Activated gamma-delta T cell (primary cell): Measurements from ENCODE around the gene R3HDM2.
"Not testable (repeated sequence)": the region's sequence is repeated elsewhere in the genome, so short reads cannot be mapped to it uniquely, and the experiment has no call there.

Experiments
- DNase-seq: peaks from one replicate; lab custom pipeline; 2025; lab: John Stamatoyannopoulos, UW

Gene R3HDM2

GRCh38 chr12:57377103-57377840 is 53.6 kb downstream of the R3HDM2 start:
- no peak for DNase-seq

- DNase-seq, result no peak
Measured at GRCh38 chr12:57372233-57372632, 58.6 kb downstream of the R3HDM2 start.

DNA sequence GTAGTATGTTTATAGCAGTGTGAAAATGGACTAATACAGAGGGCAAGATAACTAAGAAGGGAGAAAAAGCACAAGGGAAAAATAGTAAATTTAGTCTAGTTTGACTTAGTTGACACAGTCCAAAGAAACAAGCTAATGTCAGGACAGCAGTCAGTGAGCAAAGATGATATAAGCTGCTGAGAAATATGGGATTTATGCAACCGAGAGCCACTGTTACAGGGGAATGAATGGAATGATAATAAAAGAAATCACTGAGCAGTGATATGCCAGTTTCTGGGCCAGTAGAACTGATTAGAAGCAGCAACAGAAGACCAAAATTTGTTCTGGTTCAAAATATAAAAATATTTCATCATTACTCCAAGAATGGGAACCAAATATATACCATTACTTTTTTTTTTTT is 60.1 kb downstream of the R3HDM2 start:
- no peak for DNase-seq

DNA sequence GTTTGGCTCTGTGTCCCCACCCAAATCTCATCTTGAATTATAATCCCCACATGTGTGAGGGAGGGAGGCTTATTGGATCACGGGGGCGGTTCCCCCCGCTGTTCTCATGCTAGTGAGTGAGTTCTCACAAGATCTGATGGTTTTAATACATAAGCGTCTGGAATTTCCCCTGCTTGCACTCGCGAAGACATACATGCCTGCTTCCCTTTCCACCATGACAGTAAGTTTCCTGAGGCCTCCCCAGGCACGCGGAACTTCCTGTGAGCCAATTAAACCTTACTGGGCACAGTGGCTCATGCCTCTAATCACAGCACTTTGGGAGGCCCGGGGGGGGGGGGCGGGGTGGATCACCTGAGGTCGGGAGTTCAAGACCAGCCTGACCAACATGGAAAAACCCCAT is 60.8 kb downstream of the R3HDM2 start:
- DNase-seq, result no peak

- DNase-seq, result no peak
Measured at GRCh38 chr12:57369202-57369601, 61.6 kb downstream of the R3HDM2 start.

DNA sequence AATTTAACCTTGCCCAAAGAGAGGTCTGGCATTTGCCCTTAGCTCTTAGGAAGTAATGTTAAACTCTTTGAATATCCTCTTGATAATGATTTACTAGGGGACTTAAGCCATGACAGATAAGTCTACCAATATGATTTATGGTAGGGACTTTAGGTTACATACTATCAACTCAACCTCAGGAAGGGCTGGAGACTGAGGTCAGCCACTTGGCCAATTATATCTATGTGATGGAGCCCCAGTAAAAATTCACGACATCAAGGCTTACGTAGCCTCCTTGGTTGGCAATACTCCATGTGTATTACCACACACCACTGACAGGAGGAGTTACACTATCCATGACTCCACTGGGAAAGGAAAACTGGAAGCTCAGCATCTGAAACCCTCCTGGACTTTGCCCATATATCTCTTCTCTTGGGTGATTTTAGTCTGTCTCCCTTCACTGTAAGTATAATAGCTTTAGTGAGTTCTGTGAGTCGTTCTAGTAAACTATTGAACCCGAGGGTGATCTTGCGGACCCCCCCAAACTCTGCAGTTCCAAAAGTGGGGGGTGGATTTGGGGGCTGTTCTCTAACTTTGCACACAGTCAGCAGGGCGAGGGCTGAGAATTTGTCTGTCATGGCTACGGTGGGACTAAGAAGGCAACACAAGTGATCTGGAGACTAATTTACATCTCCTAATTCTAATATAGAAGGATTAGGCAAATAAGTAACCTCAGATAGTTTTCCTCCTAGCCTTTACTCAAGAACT is 62.3 kb downstream of the R3HDM2 start:
- DNase-seq, result no peak

DNA sequence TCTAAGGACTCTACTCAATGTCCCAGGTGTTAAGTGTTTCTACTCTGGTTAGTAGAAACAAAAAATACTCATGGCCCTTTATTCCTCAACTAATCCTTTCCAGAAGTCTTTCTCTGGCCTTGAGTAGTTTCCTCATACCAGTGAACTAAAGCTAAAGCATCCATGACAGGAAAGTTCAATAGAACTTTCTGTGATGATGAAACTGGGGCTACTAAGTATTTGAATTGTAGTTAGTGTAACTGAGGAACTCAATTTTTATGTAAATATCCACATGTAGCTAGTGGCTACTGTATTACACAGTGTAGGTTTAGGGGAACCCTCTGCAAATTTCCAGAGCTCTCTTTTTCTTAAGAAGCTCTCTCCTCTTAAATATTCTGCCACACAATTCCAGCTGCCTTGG is 63.7 kb downstream of the R3HDM2 start:
- no peak for DNase-seq

GRCh38 chr12:57366315-57366714 is 64.5 kb downstream of the R3HDM2 start:
- no peak for DNase-seq

DNA sequence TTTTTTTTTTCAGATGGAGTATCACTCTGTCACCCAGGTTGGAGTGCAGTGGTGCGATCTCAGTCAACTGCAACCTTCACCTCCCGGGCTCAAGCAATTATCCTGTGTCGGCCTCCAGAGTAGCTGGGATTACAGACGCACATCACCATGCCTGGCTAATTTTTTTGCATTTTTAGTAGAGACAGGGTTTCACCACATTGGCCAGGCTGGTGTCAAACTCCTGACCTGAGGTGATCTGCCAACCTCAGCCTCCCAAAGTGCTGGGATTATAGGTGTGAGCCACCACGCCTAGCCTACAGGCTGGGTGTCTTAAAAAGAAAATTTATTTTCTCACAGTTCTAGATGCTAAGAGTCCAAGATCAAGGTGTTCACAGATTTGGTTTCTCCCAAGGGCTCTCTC is 66.7 kb downstream of the R3HDM2 start:
- not testable (repeated sequence) for DNase-seq

GRCh38 chr12:57360468-57360867 is 70.4 kb downstream of the R3HDM2 start:
- DNase-seq, result no peak

DNA sequence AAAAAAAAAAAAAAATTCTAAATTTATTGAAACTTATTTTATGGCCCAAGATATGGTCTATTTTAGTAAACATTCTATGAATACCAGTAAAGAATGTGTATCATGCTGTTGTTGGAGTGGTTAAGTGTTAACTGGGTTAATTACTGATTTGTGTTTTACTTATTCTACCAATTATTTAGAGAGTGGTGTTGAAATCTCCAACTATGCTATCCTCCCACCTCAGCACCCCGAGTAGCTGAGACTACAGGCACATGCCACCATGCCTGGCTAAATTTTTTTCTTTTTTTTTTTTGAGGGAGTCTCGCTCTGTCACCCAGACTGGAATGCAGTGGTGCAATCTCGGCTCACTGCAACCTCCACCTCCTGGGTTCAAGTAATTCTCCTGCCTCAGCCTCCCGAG is 72.2 kb downstream of the R3HDM2 start:
- DNase-seq, result no peak

GRCh38 chr12:57355734-57356133 is 75.1 kb downstream of the R3HDM2 start:
- no peak for DNase-seq

DNA sequence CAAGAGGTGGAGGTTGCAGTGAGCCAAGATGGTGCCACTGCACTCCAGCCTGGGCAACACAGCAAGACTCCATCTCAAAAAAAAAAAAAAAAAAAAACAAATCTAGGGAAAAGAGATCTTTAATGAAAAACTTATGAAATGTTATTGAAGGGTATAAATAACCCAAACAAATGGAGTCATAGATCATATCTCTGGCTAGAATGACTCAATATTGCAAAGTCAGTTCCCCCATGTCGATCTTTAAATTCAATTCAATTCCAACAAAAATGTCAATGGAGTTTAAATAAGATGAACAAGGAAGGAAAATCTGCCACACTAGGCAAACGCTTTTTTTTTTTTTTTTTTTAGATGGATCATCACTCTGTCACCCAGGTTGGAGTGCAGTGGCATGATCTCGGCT is 78.7 kb downstream of the R3HDM2 start:
- DNase-seq, result no peak

- DNase-seq, result no peak
Measured at GRCh38 chr12:57347284-57347683, 83.6 kb downstream of the R3HDM2 start.

GRCh38 chr12:57343703-57344378 is 87.0 kb downstream of the R3HDM2 start:
- no peak for DNase-seq

- no peak for DNase-seq
Measured at GRCh38 chr12:57342207-57342691, 88.6 kb downstream of the R3HDM2 start.

- no peak for DNase-seq
Measured at GRCh38 chr12:57341275-57341990, 89.4 kb downstream of the R3HDM2 start.

DNA sequence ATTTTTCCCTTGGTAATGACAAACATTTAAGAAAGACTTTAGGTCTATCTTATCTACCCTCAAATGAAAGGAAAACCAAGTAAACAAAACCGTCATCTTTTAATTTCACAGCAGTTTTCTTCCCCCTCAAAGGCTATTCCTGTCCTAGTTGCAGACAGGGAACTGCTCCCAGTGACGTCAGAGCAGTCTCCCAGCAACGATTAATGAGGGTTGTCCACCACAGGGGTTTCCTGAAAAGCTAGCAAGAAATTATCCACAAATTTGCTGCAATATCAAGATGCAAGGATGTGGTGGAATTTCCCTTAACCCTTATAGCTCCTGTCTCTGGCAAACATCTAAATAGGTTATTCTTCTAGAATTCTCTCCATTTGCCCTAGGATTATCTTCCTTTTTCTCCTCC is 90.7 kb downstream of the R3HDM2 start:
- no peak for DNase-seq

GRCh38 chr12:57336299-57336698 is 94.5 kb downstream of the R3HDM2 start:
- not testable (repeated sequence) for DNase-seq

DNA sequence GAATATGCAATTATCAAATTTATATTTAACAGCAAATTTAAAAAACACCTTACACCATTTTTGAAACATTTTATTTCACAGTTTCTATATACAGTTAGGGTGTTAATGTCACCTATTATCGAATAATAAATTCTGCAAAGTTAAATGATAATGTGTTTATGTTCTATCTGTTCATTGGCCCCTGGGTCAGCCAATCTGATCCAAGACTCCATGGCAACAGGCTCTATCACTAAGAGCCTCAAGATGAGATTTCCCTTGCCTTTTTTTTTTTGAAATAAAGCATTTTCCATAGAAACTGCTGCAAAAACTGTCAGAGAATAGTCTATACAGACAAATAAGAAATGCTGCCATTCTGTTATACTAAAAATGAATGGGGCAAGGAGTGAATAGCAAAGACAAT is 96.6 kb downstream of the R3HDM2 start:
- no peak for DNase-seq

GRCh38 chr12:57332646-57333312 is 98.1 kb downstream of the R3HDM2 start:
- DNase-seq, result no peak

GRCh38 chr12:57330992-57331391 is 99.9 kb downstream of the R3HDM2 start:
- no peak for DNase-seq
